ENCODE results near the gene CYP26C1. TPM values are rescaled to one million over a fixed set of nuclear protein-coding genes. Genes with fewer than 3 reads are reported as not detected.

The CYP26C1 gene
- total RNA-seq, 2 donors from 2014 or later: 0.05 TPM; not detected in 1

- ATAC-seq: no peak
- intact Hi-C loops (cut with DNase I): no loop called here
- DNase-seq: no peak
Measured at GRCh38 chr10:93074597-93075368, 14.2 kb downstream of the CYP26C1 start.

GRCh38 chr10:93075369-93076221, 15.0 kb downstream of the CYP26C1 start:
- intact Hi-C loops (cut with DNase I): no loop called here
- ATAC-seq (no peak), DNase-seq (no peak)

GRCh38 chr10:93076871-93077270, 16.3 kb downstream of the CYP26C1 start:
- no peak for DNase-seq
- intact Hi-C loops (cut with DNase I): no loop called here
- ATAC-seq: no peak

GRCh38 chr10:93077860-93078337, 17.3 kb downstream of the CYP26C1 start:
- no peak for DNase-seq
- intact Hi-C loops (cut with DNase I): no loop called here
- no peak for ATAC-seq

GRCh38 chr10:93079663-93080349, 19.2 kb downstream of the CYP26C1 start:
- no peak for DNase-seq
- intact Hi-C loops (cut with DNase I): loop anchor here (2.0 to 10.0 kb wide), 3 partner anchors 205 to 275 kb away; no protein-coding TSS in a partner anchor

GRCh38 chr10:93080350-93081046, 19.9 kb downstream of the CYP26C1 start:
- intact Hi-C loops (cut with DNase I): loop anchor here (2.0 to 10.0 kb wide), 3 partner anchors 204 to 274 kb away; no protein-coding TSS in a partner anchor
- ATAC-seq: peak; percentile 67 to 74
- DNase-seq: no peak

More at GRCh38 chr10:93079663-93080349, 19.2 kb downstream of the CYP26C1 start:
- ATAC-seq: peak in 1 of 2 donors; percentile 64

GRCh38 chr10:93081318-93081717, 20.7 kb downstream of the CYP26C1 start:
- intact Hi-C loops (cut with DNase I): loop anchor here (2.0 to 10.0 kb wide), 3 partner anchors 203 to 273 kb away; no protein-coding TSS in a partner anchor
- DNase-seq: no peak
- ATAC-seq: no peak

- intact Hi-C loops (cut with DNase I): loop anchor here (2.0 to 10.0 kb wide), 3 partner anchors 203 to 273 kb away; no protein-coding TSS in a partner anchor
- DNase-seq (no peak), ATAC-seq (no peak)
Measured at GRCh38 chr10:93081834-93082233, 21.2 kb downstream of the CYP26C1 start.

GRCh38 chr10:93083743-93084539, 23.3 kb downstream of the CYP26C1 start:
- intact Hi-C loops (cut with DNase I): loop anchor here (10.0 kb wide), 2 partner anchors 201 to 271 kb away; no protein-coding TSS in a partner anchor
- DNase-seq (no peak), ATAC-seq (no peak)

GRCh38 chr10:93085272-93085859, 24.8 kb downstream of the CYP26C1 start:
- no peak for ATAC-seq

GRCh38 chr10:93086289-93086688, 25.7 kb downstream of the CYP26C1 start:
- ATAC-seq: no peak
- intact Hi-C loops (cut with DNase I): loop anchor here (10.0 kb wide), 2 partner anchors 199 to 269 kb away; no protein-coding TSS in a partner anchor
- DNase-seq: no peak

More at GRCh38 chr10:93085272-93085859, 24.8 kb downstream of the CYP26C1 start:
- no peak for DNase-seq
- intact Hi-C loops (cut with DNase I): loop anchor here (10.0 kb wide), 2 partner anchors 199 to 269 kb away; no protein-coding TSS in a partner anchor

GRCh38 chr10:93087846-93088245, 27.2 kb downstream of the CYP26C1 start:
- no peak for DNase-seq
- intact Hi-C loops (cut with DNase I): loop anchor here (10.0 kb wide), 2 partner anchors 197 to 267 kb away; no protein-coding TSS in a partner anchor
- ATAC-seq: no peak

GRCh38 chr10:93088466-93088865, 27.9 kb downstream of the CYP26C1 start:
- intact Hi-C loops (cut with DNase I): loop anchor here (10.0 kb wide), 2 partner anchors 196 to 266 kb away; no protein-coding TSS in a partner anchor
- ATAC-seq (no peak), DNase-seq (no peak)

GRCh38 chr10:93090619-93091018, 30.0 kb downstream of the CYP26C1 start:
- no peak for ATAC-seq
- no peak for DNase-seq
- intact Hi-C loops (cut with DNase I): no loop called here

GRCh38 chr10:93091960-93092359, 31.4 kb downstream of the CYP26C1 start:
- intact Hi-C loops (cut with DNase I): no loop called here
- DNase-seq: no peak

GRCh38 chr10:93095225-93095624, 34.6 kb downstream of the CYP26C1 start:
- intact Hi-C loops (cut with DNase I): no loop called here
- no peak for ATAC-seq
- no peak for DNase-seq

More at GRCh38 chr10:93091960-93092359, 31.4 kb downstream of the CYP26C1 start:
- ATAC-seq: no peak

GRCh38 chr10:93096901-93097300, 36.3 kb downstream of the CYP26C1 start:
- no peak for DNase-seq
- intact Hi-C loops (cut with DNase I): no loop called here
- ATAC-seq: no peak
